ENCODE results near the gene INSIG2.

INSIG2 gene

DNA sequence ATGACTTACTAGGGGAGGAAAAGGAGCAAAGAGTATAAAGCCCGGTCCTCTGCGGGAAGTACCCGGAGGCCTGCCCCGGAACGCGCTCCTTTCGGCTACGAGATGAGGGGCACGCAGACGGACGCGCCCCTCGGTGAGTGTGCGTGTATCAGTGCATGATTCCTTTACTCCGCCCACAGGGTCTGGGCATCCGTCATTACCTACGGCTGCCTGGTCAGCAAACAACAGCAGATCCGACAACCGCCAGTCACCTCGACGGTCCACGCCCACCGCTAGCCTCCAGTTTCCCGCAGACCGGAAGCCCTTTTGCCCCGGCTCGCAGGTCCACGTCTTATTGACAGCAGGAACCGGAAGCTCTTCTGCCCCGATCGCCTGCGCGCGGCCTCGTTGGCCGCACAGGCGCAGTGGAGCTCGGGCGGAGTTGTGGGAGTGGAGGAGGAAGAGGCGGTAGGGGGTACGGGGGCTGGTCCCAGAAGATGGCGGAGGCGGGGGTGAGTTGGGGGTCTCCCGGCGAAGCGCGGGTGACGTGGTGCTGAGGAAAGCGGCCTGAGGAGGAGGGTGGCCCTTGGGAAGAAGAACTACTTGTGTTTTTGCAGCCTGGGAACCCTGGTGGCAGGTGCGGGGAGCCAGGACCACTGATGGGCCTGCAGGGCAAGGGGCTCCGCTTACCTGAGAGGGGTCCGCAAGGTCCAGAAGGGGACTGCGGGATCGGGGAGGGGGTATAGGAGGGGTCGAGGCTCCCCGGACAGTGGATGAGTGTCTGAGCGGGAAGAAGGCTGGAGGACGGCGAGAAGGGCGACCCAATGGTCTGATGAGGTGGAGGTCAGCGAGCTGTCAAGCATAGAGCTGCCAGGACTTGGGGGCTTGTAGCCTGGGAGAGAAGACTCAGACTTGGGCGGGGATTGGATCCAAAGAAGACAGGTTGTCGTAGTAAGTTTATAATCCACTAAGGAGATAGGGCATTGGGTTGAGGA, at the start of gene INSIG2:
INSIG2 (plus strand) TSS at position 421 of the 974 bp plus-strand sequence. CDS start 8,086 bp downstream, outside the sequence.
- peak; percentile 70 to 78 for DNase-seq (ENCODE audit: low read depth in 2 of 2)

DNA sequence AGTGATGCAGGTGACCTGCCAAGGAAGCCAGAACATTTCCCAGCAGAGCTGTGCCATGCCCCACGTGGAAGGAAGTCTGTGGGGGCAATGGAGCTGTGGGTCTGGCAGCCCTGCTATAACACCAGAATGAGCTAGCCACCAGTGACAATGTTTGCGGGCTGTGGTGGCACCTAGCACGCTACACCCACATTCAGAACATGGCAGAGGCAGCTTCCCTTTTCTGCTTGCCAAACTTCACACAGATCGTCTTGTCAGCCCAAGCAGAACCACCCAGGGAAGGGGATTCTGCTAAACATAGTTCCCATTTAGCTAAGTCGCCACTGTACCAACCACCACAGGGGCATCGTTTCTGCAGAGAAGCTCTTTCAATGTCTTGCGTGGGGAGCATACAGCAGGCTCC, 47.4 kb upstream of the INSIG2 start:
- DNase-seq (ENCODE audit: low read depth in 2 of 2): no peak

DNA sequence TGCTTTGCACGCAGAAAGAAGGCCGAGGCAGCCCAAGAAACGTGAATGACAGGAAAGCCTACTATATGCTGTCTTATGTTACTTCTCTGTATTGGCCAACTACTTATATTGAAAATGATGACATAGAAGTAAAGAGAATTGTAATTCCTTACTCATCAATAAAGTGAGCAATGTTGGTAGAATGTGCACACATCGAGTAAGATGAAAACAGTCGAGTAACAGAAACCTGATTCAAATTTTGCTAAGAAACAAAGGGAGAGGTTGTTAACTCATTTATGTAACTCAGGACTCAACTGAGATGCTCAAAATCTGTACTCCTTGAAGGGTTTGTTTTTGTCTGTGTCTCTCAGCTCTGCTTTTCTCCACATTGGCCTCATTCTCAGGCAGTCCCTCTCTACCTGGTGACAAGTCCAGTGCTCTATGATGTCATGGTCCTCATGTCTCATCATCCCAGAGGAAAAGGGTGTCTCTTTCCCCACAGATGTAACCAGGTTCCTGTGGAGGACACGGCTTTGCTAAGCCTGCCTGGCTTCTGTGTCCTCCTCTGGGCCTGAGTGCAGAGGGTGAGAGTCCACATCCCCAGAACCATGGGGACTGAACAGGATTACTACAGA, 44.1 kb upstream of the INSIG2 start:
- no peak for DNase-seq (ENCODE audit: low read depth in 2 of 2)

DNA sequence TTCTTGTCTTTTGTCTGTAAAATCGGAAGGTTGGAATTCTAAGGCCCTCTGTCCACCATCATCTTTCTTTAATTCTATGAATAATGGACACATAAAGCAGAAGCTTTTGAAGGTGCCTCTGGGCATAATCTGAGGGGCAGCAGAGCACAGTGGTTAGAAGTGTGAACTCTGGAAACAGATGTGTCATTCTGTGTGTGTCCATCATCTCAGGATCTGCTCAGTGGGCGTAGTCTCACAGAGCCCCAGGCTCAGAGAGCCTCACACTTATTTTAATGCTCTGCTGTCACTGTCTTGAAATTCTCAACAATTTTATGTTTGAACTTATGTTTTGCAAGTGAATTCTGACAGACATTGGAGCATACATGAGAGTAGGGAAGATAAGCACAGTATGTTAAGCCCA, 43.4 kb upstream of the INSIG2 start:
- no peak for DNase-seq (ENCODE audit: low read depth in 2 of 2)

DNA sequence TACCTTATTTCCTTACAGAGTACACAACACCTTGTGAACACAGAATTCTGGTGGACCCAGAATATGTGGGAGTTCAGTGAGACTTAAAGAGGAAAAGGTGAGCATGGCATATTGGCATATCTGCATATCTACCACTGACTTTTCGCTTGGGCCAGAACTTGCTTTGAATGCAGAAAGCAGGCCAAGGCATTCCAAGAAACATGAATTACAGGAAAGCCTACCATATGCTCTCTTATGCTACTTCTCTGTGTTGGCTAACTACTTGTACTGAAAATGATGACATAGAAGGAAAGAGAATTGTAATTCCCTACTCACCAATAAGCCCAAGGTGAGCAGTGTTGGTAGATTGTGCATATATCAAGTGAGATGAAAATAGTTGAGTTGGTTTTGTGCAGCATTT, 43.0 kb upstream of the INSIG2 start:
- DNase-seq (ENCODE audit: low read depth in 2 of 2): no peak

DNA sequence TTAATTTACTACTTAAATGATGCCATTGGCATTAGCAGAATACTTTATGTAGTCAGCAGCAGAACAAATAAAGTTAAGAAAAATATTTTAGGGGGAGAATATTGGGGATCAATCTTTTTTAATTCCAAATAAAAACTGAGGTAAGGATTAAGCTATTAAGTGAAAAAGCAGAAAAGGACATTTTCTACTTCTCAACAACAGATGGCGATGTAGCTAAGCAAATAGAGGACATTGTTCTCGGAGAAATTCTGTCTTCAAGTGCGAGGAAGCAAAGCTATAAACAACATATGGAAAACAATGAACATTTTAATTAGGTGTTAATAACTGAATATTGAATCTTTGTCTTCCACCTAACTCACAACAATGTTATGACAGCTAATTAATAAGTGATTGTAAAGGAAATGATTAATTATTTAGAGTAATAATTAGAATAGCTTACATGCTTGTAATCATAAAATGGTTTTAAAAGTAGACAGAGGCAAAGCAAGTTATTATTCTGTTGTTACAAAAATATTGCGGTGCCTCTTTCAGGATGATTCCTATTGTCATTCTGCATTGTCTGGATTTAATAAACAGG, 41.5 kb upstream of the INSIG2 start:
- no peak for DNase-seq (ENCODE audit: low read depth in 2 of 2)

DNA sequence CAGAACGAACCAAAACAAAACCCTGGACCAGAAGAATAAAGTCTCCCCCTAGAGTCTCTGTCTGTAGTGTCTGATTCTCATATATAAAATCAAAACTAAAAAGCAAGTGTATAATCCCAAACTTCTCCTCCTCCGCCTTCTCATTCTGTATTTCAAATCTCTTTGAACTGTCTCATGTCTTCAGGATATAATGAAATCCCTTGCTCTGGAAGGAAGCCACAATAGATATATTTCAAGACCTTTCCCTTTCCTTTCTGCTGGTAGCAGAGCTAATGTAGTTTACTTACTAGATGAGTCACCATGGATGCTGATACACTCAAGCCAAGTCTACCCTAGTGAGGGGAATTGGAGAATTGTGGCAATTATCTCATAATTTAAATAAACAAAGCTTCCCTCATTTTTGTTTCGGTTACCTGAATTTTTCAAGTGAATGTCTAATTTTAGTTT, 40.9 kb upstream of the INSIG2 start:
- DNase-seq (ENCODE audit: low read depth in 2 of 2): no peak

DNA sequence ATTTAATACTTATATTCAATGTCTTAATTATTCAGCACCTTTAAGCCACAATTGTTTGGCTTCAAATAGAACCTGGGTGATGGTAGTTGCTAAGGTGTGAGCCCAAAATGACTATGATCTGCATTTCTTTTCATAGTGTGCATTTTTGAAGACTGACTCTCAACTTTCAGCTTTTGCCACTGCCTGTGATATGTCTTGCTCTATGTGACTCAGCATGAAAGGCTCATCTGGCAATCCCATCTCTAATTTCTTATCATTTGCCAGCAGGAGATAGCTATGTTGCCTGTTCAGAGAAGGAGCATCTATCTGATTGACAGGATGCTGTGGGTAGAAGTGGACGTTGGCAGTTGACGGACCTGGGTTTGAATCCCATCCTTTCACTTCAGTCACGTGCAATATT, 39.9 kb upstream of the INSIG2 start:
- no peak for DNase-seq (ENCODE audit: low read depth in 2 of 2)

DNA sequence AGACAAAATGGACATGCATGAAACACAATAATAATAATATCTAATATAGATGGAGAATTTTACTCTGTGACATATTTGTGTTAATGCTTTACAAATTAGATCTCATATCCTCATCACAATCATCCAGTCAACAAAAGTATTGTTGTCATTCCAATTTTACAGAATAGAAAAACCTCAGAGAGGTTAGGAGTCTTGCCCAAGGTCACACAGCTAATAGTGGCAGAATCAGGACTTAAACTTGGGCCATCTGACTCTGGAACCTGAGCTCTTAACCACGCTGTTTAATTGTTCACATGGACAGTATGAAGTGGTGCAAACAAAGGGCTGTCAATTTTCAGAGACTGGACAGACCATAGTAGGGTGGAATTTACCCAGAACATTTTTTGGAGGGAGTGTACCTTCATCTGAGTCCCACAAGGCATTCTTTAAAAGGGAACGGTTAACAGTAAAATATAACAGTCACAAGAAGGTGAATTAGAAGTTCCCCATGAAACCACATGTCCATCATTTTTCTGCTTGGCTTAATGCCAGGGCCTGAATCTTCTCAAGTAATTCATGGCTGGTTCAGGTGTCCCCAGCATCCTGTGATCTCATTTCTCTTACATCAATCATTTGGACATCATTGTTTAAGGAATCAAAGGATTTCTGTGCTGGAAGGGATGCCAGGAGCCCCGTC, 39.0 kb upstream of the INSIG2 start:
- DNase-seq (ENCODE audit: low read depth in 2 of 2): no peak

DNA sequence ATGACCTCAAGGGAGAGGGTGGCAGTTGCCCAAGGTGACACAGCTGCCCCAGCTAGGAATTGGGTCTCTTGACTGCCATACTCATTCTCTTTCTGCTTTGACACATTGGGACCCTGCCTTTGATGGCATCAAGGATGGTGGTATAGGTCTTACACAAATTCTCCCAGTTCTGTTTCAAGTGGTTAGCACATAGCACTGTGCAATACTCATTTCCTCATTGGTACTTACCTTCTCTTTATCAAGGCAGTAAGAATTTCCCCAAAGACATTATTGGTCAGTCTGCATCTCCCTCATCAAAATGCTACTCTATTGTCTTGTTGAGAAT, 38.5 kb upstream of the INSIG2 start:
- DNase-seq (ENCODE audit: low read depth in 2 of 2): no peak

DNA sequence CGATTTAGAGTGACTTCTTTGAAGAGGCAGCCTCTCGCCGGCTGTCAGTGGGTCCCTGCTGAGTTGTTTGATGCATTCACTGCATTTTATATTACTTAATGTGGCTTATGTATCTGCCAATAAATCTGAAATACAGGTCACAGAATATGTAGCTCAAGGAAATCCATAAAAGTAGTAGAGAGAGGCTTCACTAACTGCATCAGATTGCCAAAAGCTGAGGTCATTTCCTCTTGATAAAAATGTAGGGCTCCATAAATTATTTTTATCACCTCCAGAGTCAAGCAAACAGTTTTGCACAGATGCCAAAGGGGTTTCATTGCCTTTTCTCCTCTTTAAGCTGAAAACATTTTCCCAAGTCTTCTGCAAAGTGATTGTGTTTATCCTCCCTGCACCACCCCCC, 37.9 kb upstream of the INSIG2 start:
- no peak for DNase-seq (ENCODE audit: low read depth in 2 of 2)

DNA sequence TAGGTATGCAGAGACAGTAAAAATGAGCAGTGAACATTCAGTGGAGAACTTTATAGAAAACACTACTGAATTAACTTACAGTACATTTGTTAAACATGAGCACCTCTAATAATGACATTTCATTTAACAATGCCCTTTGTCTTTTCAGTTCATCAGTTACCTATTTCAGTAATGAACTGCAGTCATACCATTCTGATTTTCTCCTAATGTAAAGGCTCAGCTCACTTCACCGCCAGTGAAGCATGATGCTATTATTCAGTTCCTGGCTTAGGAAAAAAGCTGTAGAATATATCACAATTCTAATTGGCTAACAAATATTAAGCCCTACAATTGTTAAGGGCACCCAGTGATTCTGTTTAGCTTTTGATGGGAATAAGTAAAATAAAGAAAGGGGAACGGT, 37.3 kb upstream of the INSIG2 start:
- DNase-seq (ENCODE audit: low read depth in 2 of 2): no peak

DNA sequence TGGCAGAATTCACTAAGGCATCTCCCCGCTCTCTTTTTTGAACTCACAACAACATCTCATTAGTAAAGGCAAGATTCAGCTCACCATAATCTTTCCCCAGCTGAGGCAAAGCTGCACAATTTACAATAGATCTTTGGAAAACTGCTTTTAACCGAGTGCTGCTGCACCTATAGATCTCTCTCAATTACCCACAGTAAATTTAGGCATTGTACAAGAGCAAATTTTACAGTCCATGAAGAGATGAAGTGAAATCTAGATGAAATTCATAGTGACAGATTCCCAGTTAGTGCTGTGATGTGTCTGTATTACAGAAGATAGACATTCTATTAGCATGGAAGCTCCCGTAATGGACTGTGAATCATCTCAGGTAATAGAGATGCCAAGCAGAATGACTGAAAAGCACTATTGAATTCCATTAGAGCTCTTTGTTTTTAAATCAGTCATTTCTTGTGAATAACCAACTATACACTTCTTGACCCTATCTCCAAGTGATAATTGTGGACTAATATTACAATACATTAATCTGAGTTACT, 36.4 kb upstream of the INSIG2 start:
- DNase-seq (ENCODE audit: low read depth in 2 of 2): no peak

DNA sequence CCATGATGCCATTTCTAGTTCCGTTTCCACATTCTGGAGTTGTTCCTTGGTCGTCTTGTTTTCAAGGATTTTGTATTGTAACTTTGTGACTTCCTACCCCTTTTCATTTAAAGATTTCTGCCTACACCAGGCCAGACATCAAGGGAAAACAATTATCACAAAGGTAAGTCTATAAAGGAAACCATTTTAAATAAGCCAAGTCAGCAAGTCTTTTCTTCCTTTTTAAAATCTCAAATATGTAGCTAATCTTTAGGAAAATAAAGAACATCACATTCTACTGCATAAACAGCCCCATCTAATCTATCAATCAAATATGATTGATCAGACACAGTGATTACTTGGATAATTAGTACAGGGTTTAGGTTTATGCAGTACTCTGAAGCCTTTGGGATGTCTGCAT, 35.8 kb upstream of the INSIG2 start:
- no peak for DNase-seq (ENCODE audit: low read depth in 2 of 2)

DNA sequence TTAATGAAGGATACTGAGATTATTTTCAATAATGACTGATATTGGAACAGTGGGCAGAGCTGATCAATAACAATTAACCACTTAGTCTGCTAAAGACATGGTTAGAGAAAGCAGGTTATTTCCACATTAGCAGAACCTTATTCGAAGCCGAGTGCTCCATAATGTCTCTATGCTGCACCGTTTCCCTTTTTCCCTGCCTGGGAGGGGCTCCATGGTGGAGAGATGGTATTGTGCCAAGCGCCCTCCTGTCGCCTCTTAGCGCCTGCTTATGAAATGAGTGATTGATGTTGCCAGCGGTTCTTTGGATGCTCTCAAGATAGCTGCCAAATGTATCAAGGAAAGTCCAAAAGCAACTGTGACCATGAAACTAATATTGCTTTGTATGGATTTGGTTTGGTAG, 34.6 kb upstream of the INSIG2 start:
- DNase-seq (ENCODE audit: low read depth in 2 of 2): no peak

DNA sequence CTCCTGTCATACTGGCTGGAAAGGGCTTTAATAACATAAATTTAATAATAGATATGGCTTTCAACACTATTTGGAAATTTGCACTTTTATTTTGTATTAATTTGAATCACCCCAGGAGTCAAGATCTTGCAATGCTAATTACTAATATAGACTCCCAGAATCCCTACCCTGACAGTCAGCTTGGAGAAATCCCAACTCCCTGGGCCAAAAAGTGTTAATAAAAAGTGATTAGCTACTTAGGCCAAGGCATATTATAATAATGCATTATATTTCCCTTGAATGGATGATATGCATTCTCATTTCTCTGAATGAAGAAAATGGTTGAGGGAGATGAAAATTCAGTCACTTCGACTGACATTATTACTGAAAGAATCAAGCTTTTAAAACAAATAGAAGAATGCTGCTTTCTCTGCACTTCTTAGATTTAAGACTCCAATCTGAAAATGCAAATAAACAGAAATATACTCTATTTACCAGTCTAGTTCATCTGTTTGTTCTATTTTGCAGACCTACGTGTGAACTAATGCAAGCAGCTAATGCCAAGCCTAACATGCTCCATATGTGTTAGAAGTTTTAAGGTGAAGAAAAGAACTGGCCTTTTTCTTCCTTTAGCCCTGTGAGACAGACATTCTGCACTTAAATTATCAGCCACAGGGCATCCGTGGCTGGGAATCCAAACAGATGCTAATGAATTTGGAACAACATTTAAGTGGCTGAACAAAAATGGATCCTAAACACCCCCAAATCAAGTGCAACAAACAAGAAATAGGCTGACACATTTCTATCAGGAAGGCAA, 33.9 kb upstream of the INSIG2 start:
- no peak for DNase-seq (ENCODE audit: low read depth in 2 of 2)

DNA sequence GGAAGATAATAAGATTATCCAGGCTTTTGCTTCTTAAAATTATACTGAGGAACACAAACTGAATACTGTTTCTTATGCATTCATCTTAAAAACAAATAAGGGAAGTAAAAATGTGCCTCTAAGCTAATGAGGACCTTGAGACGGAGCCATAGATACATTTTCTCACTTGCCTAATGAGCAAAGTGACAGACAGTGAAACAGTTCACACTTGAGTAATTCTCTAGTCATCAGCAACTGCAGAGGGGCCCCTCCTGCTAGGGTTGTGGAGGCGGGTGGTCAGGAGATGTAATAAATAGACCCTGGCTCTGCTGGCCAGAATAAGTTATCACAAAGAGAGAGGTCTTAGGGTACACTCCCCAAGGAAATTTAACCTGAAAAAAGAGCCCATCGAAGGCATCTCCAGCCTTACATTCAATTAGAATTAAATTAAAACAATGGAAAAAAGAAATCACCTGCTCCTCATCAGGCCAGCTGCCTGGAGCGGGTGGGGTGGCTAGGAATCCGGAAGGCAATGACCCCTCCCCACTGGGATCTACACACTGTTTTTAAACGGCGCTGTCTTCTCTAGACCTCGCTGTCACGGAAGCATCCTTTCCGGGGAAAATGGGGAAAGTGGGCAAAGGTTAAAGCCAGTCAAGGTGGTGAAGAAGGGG, 32.6 kb upstream of the INSIG2 start:
- DNase-seq (ENCODE audit: low read depth in 2 of 2): no peak

DNA sequence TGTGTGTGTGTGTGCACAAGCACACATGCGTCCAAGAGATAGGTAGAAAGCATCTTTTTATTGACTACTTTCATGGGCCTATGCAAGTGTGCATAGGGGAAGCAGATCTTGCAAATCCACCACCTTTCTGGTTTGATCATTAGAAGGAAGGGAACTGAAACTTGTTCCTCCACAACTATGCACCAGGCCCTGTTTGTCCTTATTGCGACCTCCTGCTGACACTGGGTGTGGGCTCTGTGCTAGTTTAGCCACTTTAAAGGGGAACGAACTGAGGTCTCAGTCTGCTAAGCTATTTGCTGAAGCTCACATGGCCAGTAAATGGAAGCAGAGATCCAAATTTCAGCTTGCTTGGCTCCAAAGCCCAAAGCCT, 32.1 kb upstream of the INSIG2 start:
- no peak for DNase-seq (ENCODE audit: low read depth in 2 of 2)

DNA sequence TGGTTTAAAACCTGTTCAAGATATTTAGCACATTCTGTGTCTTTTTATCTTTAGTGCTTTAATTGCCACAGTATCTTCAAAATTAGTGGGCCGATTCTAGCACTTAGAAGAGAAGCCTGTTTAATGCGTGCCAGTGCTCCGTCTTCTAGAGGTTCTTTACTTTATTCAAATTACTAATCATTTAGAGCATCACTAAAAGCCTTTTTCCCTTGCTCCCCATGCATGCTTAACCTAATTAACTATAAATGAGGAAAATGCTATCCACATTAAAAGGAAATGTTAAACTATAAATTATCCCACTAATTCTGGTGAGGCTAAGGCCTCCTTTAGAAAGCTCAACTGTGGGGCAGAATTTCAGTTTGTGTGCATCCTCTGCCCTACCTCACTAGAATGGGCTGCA, 31.5 kb upstream of the INSIG2 start:
- DNase-seq (ENCODE audit: low read depth in 2 of 2): no peak

DNA sequence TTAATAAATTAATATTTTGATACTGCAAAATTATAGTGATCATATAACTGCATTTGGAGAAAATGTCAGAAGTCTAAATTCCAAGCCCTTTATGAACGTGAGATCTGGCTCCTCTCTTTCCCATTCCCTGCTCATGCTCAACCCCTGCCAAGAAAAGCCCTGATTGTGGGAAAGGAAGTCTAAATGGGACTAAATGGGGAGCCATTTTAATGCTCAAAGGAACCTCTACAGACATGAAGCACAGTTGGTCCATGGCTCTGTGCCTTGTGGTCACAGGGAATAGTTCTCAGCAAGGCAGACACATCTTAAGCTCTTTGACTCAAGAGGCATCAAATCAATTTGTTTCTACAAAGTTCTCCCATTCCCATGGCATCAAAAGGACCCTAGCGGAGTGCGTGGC, 29.3 kb upstream of the INSIG2 start:
- DNase-seq (ENCODE audit: low read depth in 2 of 2): no peak

DNA sequence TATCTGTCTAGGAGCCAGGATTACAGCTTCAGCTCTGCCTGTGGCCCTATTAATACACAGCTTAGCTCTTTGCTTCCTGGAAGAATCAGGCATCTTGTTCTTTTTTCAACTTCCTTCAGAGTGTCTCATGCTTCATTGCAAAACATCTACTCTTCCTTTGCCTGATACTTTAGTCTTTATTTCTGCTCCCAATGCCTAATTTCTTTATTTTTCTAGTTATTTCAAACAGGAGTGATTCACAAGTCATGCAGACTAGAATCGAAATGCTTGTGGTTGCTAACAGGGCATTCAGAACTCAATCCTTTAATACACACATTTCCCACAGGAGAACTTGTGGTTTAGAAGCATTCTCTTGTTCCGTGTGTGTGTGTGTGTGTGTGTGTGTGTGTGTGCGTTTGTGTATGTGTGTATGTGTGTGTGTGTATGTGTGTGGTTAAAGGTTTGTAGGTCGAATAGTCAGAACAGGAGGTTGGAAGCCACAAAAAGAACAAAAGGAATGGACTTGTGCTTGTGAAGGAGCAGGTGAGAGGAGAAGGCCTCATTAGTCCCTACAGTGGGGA, 28.3 kb upstream of the INSIG2 start:
- no peak for DNase-seq (ENCODE audit: low read depth in 2 of 2)
